Transverse colon (tissue), 3 donors: ENCODE data around the gene UIMC1.

Experiments used
- CTCF ChIP-seq, 5 experiments: fragments of 200-600 bp in 3 of 5; fragments of 450-650 bp in 2 of 5; sonication (generic) in 3 of 5; IDR thresholded peaks; 1 replicate in 2 of 5; 2 replicates in 3 of 5; pipeline ENCODE4 v1.5.1; 2016 to 2017; ENCODE audit warnings: antibody characterized with exemption in 5 of 5, inconsistent platforms in 3 of 5, mild to moderate bottlenecking in 2 of 5, moderate library complexity in 1 of 5
- EP300 ChIP-seq: sonication (generic); formaldehyde crosslinking; IDR thresholded peaks from one replicate; pipeline ENCODE4 v1.6.1; 2017; ENCODE audit warnings: antibody characterized with exemption, low read depth
- POLR2A ChIP-seq: fragments of 450-650 bp; IDR thresholded peaks from one replicate; pipeline ENCODE4 v1.6.1; 2016; ENCODE audit warnings: antibody characterized with exemption, mild to moderate bottlenecking, moderate library complexity

DNA sequence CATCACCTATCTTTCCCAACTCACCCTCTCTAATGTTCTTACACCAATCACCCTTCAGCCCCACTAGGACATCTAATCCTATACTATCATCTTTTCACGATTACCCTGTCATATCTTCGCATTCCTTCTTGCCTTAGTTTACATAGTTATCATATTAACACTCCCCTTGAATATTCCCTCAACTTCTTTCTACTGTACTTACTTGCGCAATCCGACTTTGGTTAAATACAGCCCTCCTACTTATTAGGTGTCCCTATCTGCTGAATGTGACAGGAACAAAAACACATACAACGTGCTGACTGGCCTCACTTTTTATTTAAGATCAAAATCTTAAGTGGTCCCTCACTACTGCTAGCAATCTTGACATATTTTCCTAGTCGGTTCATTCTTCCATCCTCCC, 88.0 kb downstream of the UIMC1 start:
- TF ChIP-seq EP300: no peak
- TF ChIP-seq CTCF (IDR thresholded peaks at IDR 0.05): no peak
- TF ChIP-seq POLR2A: no peak
